ENCODE data around the gene PTEN.

DNA sequence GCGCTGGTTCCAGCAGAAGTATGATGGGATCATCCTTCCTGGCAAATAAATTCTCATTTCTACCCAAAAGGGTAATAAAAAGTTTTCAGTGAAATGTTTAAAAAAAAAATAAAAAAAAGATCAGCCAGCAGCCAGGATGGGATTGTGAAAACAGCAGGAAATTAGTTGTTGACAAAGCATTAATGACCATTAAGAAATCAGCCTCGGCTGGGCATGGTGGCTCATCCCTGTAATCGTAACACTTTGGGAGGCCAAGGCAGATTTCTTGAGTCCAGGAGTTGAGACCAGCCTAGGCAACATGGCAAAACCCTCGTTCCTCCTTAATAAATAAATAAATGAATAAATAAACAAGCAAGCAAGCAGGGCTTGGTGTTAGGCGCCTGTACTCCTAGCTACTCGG, 82.6 kb downstream of the PTEN start:
- TF ChIP-seq, protein P1, sequence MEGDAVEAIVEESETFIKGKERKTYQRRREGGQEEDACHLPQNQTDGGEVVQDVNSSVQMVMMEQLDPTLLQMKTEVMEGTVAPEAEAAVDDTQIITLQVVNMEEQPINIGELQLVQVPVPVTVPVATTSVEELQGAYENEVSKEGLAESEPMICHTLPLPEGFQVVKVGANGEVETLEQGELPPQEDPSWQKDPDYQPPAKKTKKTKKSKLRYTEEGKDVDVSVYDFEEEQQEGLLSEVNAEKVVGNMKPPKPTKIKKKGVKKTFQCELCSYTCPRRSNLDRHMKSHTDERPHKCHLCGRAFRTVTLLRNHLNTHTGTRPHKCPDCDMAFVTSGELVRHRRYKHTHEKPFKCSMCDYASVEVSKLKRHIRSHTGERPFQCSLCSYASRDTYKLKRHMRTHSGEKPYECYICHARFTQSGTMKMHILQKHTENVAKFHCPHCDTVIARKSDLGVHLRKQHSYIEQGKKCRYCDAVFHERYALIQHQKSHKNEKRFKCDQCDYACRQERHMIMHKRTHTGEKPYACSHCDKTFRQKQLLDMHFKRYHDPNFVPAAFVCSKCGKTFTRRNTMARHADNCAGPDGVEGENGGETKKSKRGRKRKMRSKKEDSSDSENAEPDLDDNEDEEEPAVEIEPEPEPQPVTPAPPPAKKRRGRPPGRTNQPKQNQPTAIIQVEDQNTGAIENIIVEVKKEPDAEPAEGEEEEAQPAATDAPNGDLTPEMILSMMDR (IDR thresholded peaks at IDR 0.05), result no peak
- TF ChIP-seq EP300 (IDR thresholded peaks at IDR 0.05; ENCODE audit: low read depth) (no peak), POLR2A (IDR thresholded peaks at IDR 0.05) (no peak)
